SK-N-SH (cell line): Measurements from ENCODE around the gene MELK. TPM values are rescaled to one million over a fixed set of nuclear protein-coding genes. Genes with fewer than 3 reads are reported as not detected.

Experiments
- CTCF ChIA-PET: fragments of 300-600, 350-600 bp; formaldehyde crosslinking; extraction: SDS; loops from one replicate; lab custom pipeline; 2021; lab: Yijun Ruan, JAX
- POLR2A ChIA-PET: fragments of 350-600 bp; sonication (Branson Sonifier 250); formaldehyde crosslinking; extraction: SDS; loops from one replicate; lab custom pipeline; 2020; ENCODE audit warnings: antibody characterized with exemption, inconsistent platforms; lab: Yijun Ruan, JAX
- DNase-seq: peaks from one replicate; pipeline ENCODE4 v3.0.0; 2012
- H2AFZ ChIP-seq: fragments of 200-600 bp; sonication (generic); 2 replicates; pipeline ENCODE4 v1.8.1; 2016; ENCODE audit warnings: antibody characterized with exemption, mild to moderate bottlenecking, low read depth
- H3F3A ChIP-seq: fragments of 200-600 bp; sonication (generic); replicated peaks from 2 replicates; pipeline ENCODE3; 2016; ENCODE audit warnings: antibody characterized with exemption, mild to moderate bottlenecking; ENCODE audit not compliant: insufficient read depth
- H3K27ac ChIP-seq, 2 experiments: fragments of 200-500 bp in 1 of 2; fragments of 200-600 bp in 1 of 2; sonication (Bioruptor generic) in 1 of 2; sonication (generic), shearing (Covaris generic) in 1 of 2; 2 replicates each; pipeline versions ENCODE4 v1.5.1 to v1.6.1; 2014 to 2016; ENCODE audit warnings: low read depth in 2 of 2, inconsistent platforms in 1 of 2, low read length in 1 of 2, mild to moderate bottlenecking in 1 of 2, mixed read lengths in 1 of 2
- H3K27me3 ChIP-seq: fragments of 200-600 bp; sonication (generic), shearing (Covaris generic); 2 replicates; pipeline ENCODE4 v1.6.1; 2016; ENCODE audit warnings: mixed run types; ENCODE audit not compliant: insufficient read depth
- H3K36me3 ChIP-seq, 2 experiments: fragments of 200-500 bp in 1 of 2; fragments of 200-600 bp in 1 of 2; sonication (Bioruptor generic) in 1 of 2; sonication (generic) in 1 of 2; replicated peaks in 1 of 2; 2 replicates each; pipeline versions ENCODE3 to v1.5.1; 2014 to 2016; ENCODE audit warnings: low read length in 1 of 2, mild to moderate bottlenecking in 1 of 2; ENCODE audit not compliant: insufficient read depth in 2 of 2, control insufficient read depth in 1 of 2
- H3K4me1 ChIP-seq, 2 experiments: fragments of 200-500 bp in 1 of 2; fragments of 200-600 bp in 1 of 2; sonication (Bioruptor generic) in 1 of 2; sonication (generic), shearing (Covaris generic) in 1 of 2; 2 replicates each; pipeline versions ENCODE4 v1.5.1 to v1.6.1; 2014 to 2016; ENCODE audit warnings: low read depth in 1 of 2, low read length in 1 of 2, mixed run types in 1 of 2; ENCODE audit not compliant: insufficient read depth in 2 of 2, control insufficient read depth in 1 of 2
- H3K4me2 ChIP-seq: fragments of 200-600 bp; sonication (generic), shearing (Covaris generic); 2 replicates; pipeline ENCODE4 v1.6.1; 2017; ENCODE audit warnings: mixed run types
- H3K4me3 ChIP-seq, 2 experiments: fragments of 200-500 bp in 1 of 2; fragments of 200-600 bp in 1 of 2; sonication (Bioruptor generic) in 1 of 2; sonication (generic), shearing (Covaris generic) in 1 of 2; 2 replicates each; pipeline versions ENCODE4 v1.5.1 to v1.8.1; 2014 to 2016; ENCODE audit warnings: low read depth in 2 of 2, inconsistent platforms in 1 of 2, low read length in 1 of 2, mild to moderate bottlenecking in 1 of 2, mixed read lengths in 1 of 2, moderate library complexity in 1 of 2
- H3K79me2 ChIP-seq: fragments of 200-600 bp; sonication (generic); 2 replicates; pipeline ENCODE4 v1.8.1; 2017; ENCODE audit warnings: mild to moderate bottlenecking; ENCODE audit not compliant: insufficient read depth
- H3K9ac ChIP-seq: fragments of 200-600 bp; sonication (generic); 2 replicates; pipeline ENCODE4 v1.6.1; 2017; ENCODE audit warnings: mixed run types
- H3K9me2 ChIP-seq: fragments of 200-600 bp; sonication (generic); 2 replicates; pipeline ENCODE4 v1.6.1; 2017; ENCODE audit warnings: mixed run types
- H3K9me3 ChIP-seq: fragments of 200-600 bp; sonication (generic); 2 replicates; pipeline ENCODE4 v1.6.1; 2017; ENCODE audit warnings: mixed run types, mild to moderate bottlenecking, moderate library complexity
- H4K20me1 ChIP-seq: fragments of 200-600 bp; sonication (generic); 2 replicates; pipeline ENCODE4 v1.6.1; 2017; ENCODE audit warnings: mild to moderate bottlenecking, mixed run types; ENCODE audit not compliant: insufficient read depth
- CTCF ChIP-seq: fragments of 200-600 bp; sonication (generic); IDR thresholded peaks from 2 replicates; pipeline ENCODE4 v1.6.1; 2017; ENCODE audit warnings: antibody characterized with exemption, mild to moderate bottlenecking, moderate library complexity
- EZH2phosphoT487 ChIP-seq: fragments of 200-600 bp; sonication (generic); IDR thresholded peaks from 2 replicates; pipeline ENCODE4 v1.6.1; 2017; ENCODE audit warnings: low read depth, mixed run types, mild to moderate bottlenecking, antibody characterized with exemption, moderate library complexity, borderline replicate concordance
- FOSL2 ChIP-seq: IDR thresholded peaks from 2 replicates; pipeline ENCODE4 v1.4.0; 2012; ENCODE audit warnings: low read depth, mild to moderate bottlenecking, moderate library complexity, borderline replicate concordance
- GABPA ChIP-seq: IDR thresholded peaks from 2 replicates; pipeline ENCODE4 v1.4.0; 2012; ENCODE audit warnings: low read depth, mild to moderate bottlenecking
- GATA2 ChIP-seq: sonication (generic); formaldehyde crosslinking; IDR thresholded peaks from 2 replicates; pipeline ENCODE4 v1.5.0; 2020; ENCODE audit warnings: mild to moderate bottlenecking, missing genetic modification reagents
- JUND ChIP-seq: IDR thresholded peaks from 2 replicates; pipeline ENCODE4 v1.4.0; 2012
- MXI1 ChIP-seq: IDR thresholded peaks from 2 replicates; pipeline ENCODE4 v1.6.1; 2012; ENCODE audit warnings: mild to moderate bottlenecking, low read depth, low read length, improper control_type of control experiment
- NRF1 ChIP-seq: IDR thresholded peaks from 2 replicates; pipeline ENCODE4 v1.6.1; 2012; ENCODE audit warnings: low read depth, mild to moderate bottlenecking, low read length
- PBX3 ChIP-seq: IDR thresholded peaks from 2 replicates; pipeline ENCODE4; 2012
- RAD21 ChIP-seq: IDR thresholded peaks from 2 replicates; pipeline ENCODE4 v1.6.1; 2012; ENCODE audit warnings: mild to moderate bottlenecking, low read length
- REST ChIP-seq: IDR thresholded peaks from 2 replicates; pipeline ENCODE4 v1.6.1; 2012; ENCODE audit warnings: mild to moderate bottlenecking, low read depth, low read length, moderate library complexity
- RFX5 ChIP-seq: IDR thresholded peaks from 2 replicates; pipeline ENCODE4 v1.6.1; 2012; ENCODE audit warnings: mild to moderate bottlenecking, improper control_type of control experiment, low read length
- RXRA ChIP-seq: IDR thresholded peaks from 2 replicates; pipeline ENCODE4 v1.4.0; 2012; ENCODE audit warnings: low read depth, mild to moderate bottlenecking, borderline replicate concordance
- SIN3A ChIP-seq: IDR thresholded peaks from 2 replicates; pipeline ENCODE4 v1.6.1; 2012; ENCODE audit warnings: low read depth, mild to moderate bottlenecking, low read length, moderate library complexity, borderline replicate concordance
- TCF12 ChIP-seq: IDR thresholded peaks from 2 replicates; pipeline ENCODE4 v1.4.0; 2012
- TEAD4 ChIP-seq: IDR thresholded peaks from 2 replicates; pipeline ENCODE4 v1.4.0; 2012; ENCODE audit warnings: mild to moderate bottlenecking, borderline replicate concordance; ENCODE audit not compliant: insufficient read depth
- USF1 ChIP-seq: IDR thresholded peaks from 2 replicates; pipeline ENCODE4 v1.4.0; 2012; ENCODE audit warnings: low read depth, borderline replicate concordance
- YY1 ChIP-seq: IDR thresholded peaks from 2 replicates; pipeline ENCODE4 v1.4.0; 2012; ENCODE audit warnings: low read depth, mild to moderate bottlenecking
- WGBS: methylation state at CpG from one replicate; pipeline ENCODE4 v1.1.6; 2017; ENCODE audit warnings: low lambda C conversion rate; 5-methylcytosine and 5-hydroxymethylcytosine counted together
- polyA plus RNA-seq, 3 experiments: library from polyadenylated mRNA; depleted of rRNA; stranded (reverse); fragments of >200 nt; gene quantifications; 2 replicates each; pipeline ENCODE4 v1.2.3, GENCODE V29; 2012

The MELK gene
- polyA plus RNA-seq, 1 of the 3 experiments (the other 2 are of a cell fraction): 16.5 TPM

GRCh38 chr9:36584620-36585460 lies 12.1 kb downstream of the MELK start (continued):
- TF ChIP-seq REST (no peak), USF1 (no peak), GATA2 (CRISPR knock-in tag) (no peak), FOSL2 (peak; percentile 78), NRF1 (no peak)
- TF ChIP-seq, all 33 proteins: peak for 8

GRCh38 chr9:36590231-36590630 lies 17.5 kb downstream of the MELK start:
- DNase-seq: no peak
- Histone ChIP-seq H3K27ac (no peak overlapping the region), H3K9me3 (no peaks in the 10 kb centered on the region), H3K79me2 (peaks cover 85% of the 10 kb centered on the region), H3K4me3 (no peak overlapping the region), H3K4me2 (no peak overlapping the region), H4K20me1 (peaks cover 5% of the 10 kb centered on the region; the same call in 1 of the 2 replicates), H3K4me1 (0 out of 4 replicates have a peak, but pooled peaks cover 0 to 4% of the 10 kb centered on the region in 2 experiments), H3K36me3 (peaks cover 0 to 14% of the 10 kb centered on the region in 2 experiments), H3F3A (peaks cover 14% of the 10 kb centered on the region), H3K9ac (no peak overlapping the region), H3K9me2 (no peaks in the 10 kb centered on the region), H3K27me3 (no peaks in the 10 kb centered on the region), H2AFZ (no peak overlapping the region)
- 100% methylated on average over 1 of the region's 1 CpG for WGBS
- CTCF ChIA-PET: no interaction called here
- POLR2A ChIA-PET: no interaction called here
- TF ChIP-seq TEAD4 (no peak), NRF1 (no peak), JUND (no peak), TCF12 (no peak), RFX5 (no peak), SIN3A (no peak), PBX3 (no peak), RAD21 (no peak), RXRA (no peak), EZH2phosphoT487 (no peak), GABPA (no peak), REST (no peak), CTCF (no peak), YY1 (no peak), USF1 (no peak), MXI1 (no peak)
